HG02763 (cell line): ENCODE data around the gene POP7.
"Not testable (repeated sequence)": the region's sequence is repeated elsewhere in the genome, so short reads cannot be mapped to it uniquely, and the experiment has no call there.

Source experiments
- ATAC-seq: cut with Tn5 transposase; IDR thresholded peaks from one replicate; pipeline ENCODE4 v1.9.1; 2021; ENCODE audit warnings: mild to moderate bottlenecking, moderate library complexity; ENCODE audit not compliant: unreplicated experiment

Gene POP7

GRCh38 chr7:100689230-100690135 is 16.4 kb upstream of the POP7 start:
- no peak for ATAC-seq

- no peak for ATAC-seq
Measured at GRCh38 chr7:100691676-100692577, 14.0 kb upstream of the POP7 start.

GRCh38 chr7:100692578-100692961 is 13.4 kb upstream of the POP7 start:
- ATAC-seq, result no peak

GRCh38 chr7:100693312-100694097 is 12.4 kb upstream of the POP7 start:
- ATAC-seq, result peak; percentile 9

DNA sequence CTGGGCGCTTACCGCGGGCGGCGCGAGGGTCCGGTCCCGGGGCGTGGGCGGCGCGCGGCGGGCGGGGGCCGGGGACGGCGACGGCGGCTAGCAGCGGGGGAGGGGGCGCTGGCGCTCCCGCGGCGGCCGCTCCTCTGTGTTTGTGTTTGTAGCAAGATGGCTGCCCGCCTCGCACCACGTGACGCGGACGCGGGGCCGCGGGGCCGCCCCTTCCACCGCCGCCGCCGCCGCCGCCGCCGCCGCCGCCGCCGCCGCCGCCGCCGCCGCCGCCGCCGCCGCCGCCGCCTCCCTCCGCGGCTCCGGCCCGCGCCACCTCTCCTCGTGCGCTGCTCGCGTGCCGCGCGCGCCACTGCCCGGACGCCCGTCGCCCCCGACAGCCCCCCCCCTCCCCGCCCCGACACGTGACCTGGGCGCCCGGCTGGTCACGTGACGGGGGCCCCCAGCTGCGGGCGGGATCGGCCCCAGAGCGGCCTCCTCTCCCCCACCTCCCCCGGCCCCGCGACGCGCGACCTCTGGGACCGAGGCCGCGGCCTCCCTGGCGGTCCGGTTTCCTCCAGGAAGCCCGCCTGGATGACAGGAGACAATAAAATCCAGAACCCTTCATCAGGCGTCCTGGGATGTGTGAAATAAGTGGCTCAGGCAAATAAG is 11.7 kb upstream of the POP7 start, which contains the start of gene GIGYF1:
TSS of gene GIGYF1 (minus strand) at position 153 of the 648 bp plus-strand sequence. CDS start 6,012 bp downstream, outside the sequence.
- ATAC-seq, result peak; percentile 51

DNA sequence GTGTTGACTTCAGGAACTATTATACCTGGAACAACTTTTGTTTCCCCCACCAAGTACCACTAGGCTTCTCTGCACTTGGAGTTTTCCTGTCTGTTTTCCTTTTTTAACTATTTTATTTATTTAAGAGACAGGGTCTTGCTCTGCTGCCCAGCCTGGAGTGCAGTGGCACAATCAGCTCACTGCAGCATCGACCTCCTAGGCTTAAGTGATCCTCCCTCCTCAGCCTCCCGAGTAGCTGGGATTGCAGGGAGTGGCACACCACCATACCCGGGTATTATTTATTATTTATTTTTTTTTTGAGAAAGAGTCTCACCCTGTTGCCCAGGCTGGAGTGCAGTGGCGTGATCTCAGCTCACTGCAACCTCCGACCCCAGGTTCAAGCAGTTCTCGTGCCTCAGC is 9.8 kb upstream of the POP7 start:
- ATAC-seq, result no peak

DNA sequence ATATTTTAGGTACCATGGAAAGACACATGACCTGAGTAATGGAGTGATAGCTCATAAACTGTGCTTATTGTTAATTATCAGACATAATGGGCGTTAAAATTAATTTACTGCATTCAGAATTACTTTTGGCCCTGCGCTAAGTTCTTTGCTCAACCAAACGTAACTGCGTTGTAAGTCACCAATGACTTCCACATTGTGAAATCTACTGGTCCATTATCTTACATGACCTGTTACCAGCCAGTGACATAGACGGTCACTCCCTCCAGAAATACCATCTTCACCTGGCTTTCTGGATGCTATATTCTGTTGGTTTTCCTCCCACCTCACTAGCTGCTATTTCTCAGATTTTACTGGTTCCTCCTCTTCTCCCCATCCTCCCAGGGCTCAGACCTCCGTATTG is 6.9 kb upstream of the POP7 start:
- ATAC-seq, result no peak

DNA sequence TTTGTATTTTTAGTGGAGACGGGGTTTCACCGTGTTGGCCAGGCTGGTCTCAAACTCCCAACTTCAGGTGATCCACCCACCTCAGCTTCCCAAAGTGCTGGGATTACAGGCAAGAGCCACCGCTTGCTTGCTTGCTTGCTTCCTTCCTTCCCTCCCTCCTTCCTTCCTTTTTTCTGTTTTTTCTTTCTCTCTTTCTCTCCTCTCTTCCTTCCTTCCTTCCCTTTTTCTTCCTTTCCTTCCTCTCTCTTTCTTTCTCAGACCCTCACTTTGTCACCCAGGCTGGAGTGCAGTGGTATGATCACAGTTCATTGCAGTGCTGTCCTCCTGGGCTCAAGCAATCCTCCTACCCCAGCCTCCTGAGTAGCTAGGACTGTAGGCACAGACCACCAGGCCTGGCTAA is 4.8 kb upstream of the POP7 start:
- not testable (repeated sequence) for ATAC-seq

- ATAC-seq, result peak; percentile 40
Measured at GRCh38 chr7:100705320-100705752, 585 bp upstream of the POP7 start.

DNA sequence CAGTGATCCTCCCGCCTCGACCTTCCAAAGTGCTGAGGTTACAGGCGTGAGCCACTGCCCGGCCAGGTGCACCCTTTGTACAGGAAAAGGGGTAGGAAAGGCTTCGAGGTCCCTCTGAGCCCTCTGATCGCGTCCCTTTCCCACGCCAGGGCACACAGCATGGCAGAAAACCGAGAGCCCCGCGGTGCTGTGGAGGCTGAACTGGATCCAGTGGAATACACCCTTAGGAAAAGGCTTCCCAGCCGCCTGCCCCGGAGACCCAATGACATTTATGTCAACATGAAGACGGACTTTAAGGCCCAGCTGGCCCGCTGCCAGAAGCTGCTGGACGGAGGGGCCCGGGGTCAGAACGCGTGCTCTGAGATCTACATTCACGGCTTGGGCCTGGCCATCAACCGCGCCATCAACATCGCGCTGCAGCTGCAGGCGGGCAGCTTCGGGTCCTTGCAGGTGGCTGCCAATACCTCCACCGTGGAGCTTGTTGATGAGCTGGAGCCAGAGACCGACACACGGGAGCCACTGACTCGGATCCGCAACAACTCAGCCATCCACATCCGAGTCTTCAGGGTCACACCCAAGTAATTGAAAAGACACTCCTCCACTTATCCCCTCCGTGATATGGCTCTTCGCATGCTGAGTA is 871 bp downstream of the POP7 start:
- ATAC-seq, result no peak

GRCh38 chr7:100708395-100708794 is 2.5 kb downstream of the POP7 start:
- ATAC-seq, result no peak

DNA sequence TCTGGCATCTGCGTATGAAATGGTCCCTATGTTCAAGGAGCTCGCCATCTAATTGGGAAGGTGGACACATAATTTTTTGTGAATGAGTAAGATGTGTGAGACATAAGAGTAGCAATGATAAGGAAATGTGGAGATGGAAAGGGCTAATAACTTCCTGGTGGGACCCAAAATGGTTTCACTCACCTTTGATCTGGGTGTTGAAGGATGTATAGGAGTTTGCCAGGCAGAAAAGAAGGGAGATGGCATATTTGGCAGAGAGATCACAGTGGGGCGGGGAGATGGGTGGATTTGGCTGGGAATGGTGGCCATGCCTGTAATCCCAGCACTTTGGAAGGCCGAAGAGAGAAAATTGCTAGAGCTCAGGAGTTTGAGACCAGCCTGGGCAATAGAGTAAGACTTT is 4.5 kb downstream of the POP7 start:
- no peak for ATAC-seq

DNA sequence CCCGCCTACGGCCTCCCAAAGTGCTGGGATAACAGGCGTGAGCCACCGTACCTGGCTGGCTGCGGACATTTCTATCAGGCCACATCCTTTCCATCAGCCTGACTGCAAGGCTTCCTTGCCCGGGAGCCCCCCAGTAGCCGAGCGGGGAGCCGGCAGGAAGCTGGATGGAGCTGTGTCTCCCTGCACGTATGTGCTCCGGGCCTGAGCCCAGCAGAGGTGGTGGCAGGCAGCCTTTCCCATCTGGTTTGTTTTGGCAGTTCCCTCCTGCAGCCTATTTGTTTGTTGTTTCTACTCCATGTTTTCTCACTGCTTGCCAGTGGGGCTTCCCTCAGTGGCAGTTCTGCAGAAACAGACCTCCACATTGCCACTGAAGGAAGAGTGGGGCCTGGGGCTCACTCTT is 5.4 kb downstream of the POP7 start:
- no peak for ATAC-seq

DNA sequence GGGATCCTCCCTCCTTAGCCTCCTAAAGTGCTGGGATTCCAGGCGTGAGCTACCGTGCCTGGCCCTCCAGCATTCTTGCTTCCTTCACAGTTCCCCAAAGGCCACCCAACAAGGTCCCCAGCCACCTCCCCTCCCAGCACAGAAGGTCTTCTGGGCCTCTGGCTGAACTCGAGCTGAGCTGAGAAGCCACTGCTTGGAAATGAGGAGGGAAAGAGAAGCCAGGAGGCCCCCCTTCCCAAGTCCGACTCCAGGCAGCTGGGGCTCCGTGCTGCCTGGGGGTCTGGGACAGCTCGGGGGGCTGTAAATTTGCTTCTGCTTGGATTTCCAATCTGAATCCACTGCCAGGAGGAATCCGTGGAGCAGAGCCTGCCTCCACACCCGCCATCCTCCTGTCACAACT is 8.8 kb downstream of the POP7 start:
- ATAC-seq, result no peak

DNA sequence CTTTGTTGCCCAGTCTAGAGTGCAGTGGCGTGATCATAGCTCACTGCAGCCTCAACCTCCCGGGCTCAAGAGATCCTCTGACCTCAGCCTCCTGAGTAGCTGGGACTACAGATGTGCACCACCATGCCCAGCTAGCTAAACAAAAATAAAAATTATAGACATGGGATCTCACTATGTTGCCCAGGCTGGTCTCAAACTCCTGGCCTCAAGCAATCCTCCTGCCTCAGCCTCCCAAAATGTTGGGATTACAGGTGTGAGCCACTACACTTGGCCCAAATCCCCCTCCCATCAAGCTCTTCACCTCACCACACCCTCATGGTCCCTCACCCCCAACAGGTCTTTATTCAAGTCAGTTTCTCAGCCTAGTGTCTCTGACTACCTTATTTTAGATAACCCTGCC is 11.2 kb downstream of the POP7 start:
- ATAC-seq, result not testable (repeated sequence)

DNA sequence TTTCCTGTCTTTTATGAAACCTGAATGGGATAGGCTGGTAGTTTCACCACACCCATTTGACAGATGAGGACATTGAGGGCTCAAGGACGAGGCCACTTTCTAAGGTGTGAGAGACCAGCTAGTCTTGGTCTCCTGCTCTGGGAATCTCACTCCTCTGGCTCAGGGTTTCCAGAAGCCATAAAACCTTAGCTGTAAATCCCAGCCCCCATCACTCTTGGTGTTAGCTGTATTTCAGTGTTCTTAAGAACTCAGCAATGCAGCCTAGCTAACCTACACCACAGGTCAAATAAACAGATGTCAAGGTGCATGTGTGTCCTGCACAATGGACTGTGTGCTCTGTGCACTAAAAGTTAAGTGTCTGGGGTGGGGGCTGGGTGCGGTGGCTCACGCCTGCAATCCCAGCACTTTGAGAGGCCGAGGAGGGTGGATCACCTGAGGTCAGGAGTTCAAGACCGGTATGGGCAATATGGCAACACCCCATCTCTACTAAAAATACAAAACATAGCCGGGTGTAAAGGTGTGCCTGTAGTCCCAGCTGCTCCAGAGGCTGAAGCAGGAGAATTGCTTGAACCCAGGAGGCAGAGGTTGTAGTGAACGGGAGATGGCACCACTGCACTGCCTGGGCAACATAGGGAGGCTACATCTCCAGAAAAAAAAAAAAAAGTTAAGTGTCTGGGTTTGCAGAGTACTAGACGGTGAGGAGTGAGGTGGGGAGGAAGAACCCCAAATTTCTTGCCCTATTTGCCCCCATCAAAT is 13.8 kb downstream of the POP7 start:
- ATAC-seq, result no peak

DNA sequence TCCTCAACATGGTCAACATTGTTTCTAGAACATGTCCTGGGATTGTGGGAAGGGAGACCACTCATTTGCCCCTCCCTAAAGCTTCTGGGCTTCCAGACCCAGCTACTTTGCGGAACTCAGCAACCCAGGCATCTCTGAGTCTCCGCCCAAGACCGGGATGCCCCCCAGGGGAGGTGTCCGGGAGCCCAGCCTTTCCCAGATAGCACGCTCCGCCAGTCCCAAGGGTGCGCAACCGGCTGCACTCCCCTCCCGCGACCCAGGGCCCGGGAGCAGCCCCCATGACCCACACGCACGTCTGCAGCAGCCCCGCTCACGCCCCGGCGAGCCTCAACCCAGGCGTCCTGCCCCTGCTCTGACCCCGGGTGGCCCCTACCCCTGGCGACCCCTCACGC is 14.4 kb downstream of the POP7 start, which contains the start of gene EPO:
TSS of gene EPO (plus strand) at position 190 of the 392 bp plus-strand sequence. CDS start 513 bp downstream, outside the sequence.
- ATAC-seq, result no peak

GRCh38 chr7:100720671-100721504 is 15.0 kb downstream of the POP7 start:
- no peak for ATAC-seq
